Keratinocyte (primary cell): ENCODE measurements around the gene THOC7.

Experiments
- EZH2 ChIP-seq: IDR thresholded peaks from one replicate; pipeline ENCODE4 v1.6.1; 2012; ENCODE audit warnings: inconsistent platforms, mild to moderate bottlenecking, low read length, moderate library complexity
- TF ChIP-seq, protein P1 (sequence below), 3 experiments: IDR thresholded peaks in 1 of 3; conservative IDR thresholded peaks in 1 of 3; optimal IDR thresholded peaks in 1 of 3; 2 replicates in 2 of 3; 3 replicates in 1 of 3; pipeline versions ENCODE3 to v1.5.1; 2011; ENCODE audit warnings: low read length in 3 of 3, mild to moderate bottlenecking in 3 of 3, moderate library complexity in 2 of 3, control low read depth in 1 of 3, inconsistent platforms in 1 of 3; ENCODE audit not compliant: insufficient read depth in 2 of 3; ENCODE audit errors: extremely low read depth in 1 of 3

DNA sequence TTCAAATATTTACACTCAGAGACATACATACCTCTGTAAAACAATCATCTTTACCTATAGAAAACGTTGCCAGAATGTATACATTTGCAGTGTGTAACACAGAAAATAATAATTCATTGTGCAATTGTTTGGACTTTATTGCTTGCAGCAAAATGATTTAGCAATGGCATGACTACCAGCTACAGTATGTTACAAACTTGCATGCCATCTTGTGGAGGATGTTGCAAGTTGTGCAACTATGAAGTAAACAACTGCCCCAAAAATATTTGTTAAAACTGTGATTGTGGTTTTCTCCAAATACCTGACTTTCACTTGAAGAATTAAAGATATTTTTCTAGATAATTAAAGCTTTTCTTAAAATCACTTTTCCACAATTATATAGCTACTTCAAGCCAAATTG, 71.6 kb downstream of the THOC7 start:
- TF ChIP-seq, protein P1, sequence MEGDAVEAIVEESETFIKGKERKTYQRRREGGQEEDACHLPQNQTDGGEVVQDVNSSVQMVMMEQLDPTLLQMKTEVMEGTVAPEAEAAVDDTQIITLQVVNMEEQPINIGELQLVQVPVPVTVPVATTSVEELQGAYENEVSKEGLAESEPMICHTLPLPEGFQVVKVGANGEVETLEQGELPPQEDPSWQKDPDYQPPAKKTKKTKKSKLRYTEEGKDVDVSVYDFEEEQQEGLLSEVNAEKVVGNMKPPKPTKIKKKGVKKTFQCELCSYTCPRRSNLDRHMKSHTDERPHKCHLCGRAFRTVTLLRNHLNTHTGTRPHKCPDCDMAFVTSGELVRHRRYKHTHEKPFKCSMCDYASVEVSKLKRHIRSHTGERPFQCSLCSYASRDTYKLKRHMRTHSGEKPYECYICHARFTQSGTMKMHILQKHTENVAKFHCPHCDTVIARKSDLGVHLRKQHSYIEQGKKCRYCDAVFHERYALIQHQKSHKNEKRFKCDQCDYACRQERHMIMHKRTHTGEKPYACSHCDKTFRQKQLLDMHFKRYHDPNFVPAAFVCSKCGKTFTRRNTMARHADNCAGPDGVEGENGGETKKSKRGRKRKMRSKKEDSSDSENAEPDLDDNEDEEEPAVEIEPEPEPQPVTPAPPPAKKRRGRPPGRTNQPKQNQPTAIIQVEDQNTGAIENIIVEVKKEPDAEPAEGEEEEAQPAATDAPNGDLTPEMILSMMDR (optimal IDR thresholded peaks at IDR 0.05 in 1 of 3, IDR thresholded peaks at IDR 0.05 in 1 of 3, conservative IDR thresholded peaks at IDR 0.05 in 1 of 3; ENCODE audit: extremely low read depth in 1 of 3, insufficient read depth in 2 of 3, low read length in 3 of 3): peak; percentile 47 to 57 (median 51)
- no peak for TF ChIP-seq EZH2
